ENCODE results near the gene CNGB1. TPM values are rescaled to one million over a fixed set of nuclear protein-coding genes. Genes with fewer than 3 reads are reported as not detected.
"Not testable (repeated sequence)": the region's sequence is repeated elsewhere in the genome, so short reads cannot be mapped to it uniquely, and the experiment has no call there.

CNGB1 gene
- not detected in 2 replicates for total RNA-seq (2014; rRNA removed; shearing (Covaris generic))

GRCh38 chr16:57970970-57971369, at the start of gene CNGB1:
Gene CNGB1, minus strand, starts transcription at chr16:57971128. Its CDS starts 3,842 bp downstream, at chr16:57967286.
- Histone ChIP-seq H3K4me1 (no peaks in the 10 kb centered on the region), H3K27ac (no peak within 1 kb of the TSS), H3K27me3 (peaks cover 19% of the 10 kb centered on the region), H3K36me3 (no peaks in the 10 kb centered on the region), H3K4me3 (no peak within 1 kb of the TSS), H3K9me3 (replicated peaks) (no peaks in the 10 kb centered on the region)
- no peak for DNase-seq

DNA sequence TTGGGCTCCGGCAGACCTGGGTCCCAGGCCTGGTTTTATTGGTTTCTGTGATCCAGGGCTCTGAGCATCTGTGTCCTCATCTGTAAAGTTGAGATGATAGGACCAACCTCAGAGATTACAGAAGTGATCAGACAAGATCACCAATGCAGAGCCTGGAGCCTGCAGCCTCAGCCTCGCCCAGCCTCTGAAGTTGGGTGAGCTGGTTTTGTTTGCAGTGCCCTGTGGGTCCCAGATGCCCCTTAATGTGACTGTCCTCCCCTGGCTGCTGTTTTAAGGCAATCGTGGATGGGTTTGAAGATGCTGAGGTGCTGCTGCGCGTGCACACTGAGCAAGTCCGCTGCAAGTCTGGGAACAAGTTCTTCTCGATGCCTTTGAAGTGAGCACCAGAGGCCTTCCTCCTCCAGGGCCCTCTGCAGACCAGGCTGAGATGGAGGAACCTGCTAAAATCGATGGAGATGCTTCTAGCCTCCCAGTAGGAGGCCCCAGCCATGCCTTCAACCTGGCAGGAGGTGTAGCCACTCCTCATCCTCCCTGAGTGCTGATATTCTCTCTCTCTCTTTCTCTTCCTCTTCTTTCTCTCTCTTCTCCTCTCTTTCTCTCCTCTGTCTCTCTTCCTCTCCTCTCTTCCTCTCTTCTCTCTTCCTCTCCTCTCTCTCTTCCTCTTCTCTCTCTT, 49.1 kb upstream of the CNGB1 start:
- H3K4me1 ChIP-seq, result peaks cover 19% of the 10 kb centered on the region
- no peaks in the 10 kb centered on the region; the same call in 1 of the 2 replicates for H3K36me3 ChIP-seq
- no peak overlapping the region for H3K27ac ChIP-seq
- H3K27me3 ChIP-seq, result peaks cover 17% of the 10 kb centered on the region
- DNase-seq, result no peak
- H3K4me3 ChIP-seq, result no peak overlapping the region
- no peaks in the 10 kb centered on the region for H3K9me3 ChIP-seq (replicated peaks)

DNA sequence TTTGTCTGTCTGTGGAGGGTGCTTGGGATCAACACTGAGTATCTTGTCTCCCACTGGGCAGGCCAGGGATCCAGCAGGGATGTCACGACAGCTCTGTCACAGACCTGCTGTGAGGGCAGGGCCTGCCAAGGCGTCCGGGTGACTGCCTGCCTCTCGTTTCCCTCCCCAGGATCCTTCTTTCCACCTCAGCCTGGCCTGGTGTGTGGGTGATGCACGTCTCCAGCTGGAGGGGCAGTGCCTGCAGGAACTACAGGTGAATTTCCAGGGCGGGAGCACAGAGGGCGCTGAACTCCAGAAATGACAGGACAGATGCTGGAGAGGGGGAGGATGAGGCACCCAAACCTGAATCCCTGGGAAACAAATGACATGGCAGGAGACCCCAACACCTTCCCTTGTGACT, 47.9 kb upstream of the CNGB1 start:
- H3K36me3 ChIP-seq, result no peaks in the 10 kb centered on the region; the same call in 1 of the 2 replicates
- no peaks in the 10 kb centered on the region for H3K9me3 ChIP-seq (replicated peaks)
- peaks cover 6% of the 10 kb centered on the region for H3K27me3 ChIP-seq
- DNase-seq, result no peak
- H3K4me1 ChIP-seq, result peaks cover 15% of the 10 kb centered on the region
- H3K4me3 ChIP-seq, result no peak overlapping the region
- no peak overlapping the region for H3K27ac ChIP-seq

DNA sequence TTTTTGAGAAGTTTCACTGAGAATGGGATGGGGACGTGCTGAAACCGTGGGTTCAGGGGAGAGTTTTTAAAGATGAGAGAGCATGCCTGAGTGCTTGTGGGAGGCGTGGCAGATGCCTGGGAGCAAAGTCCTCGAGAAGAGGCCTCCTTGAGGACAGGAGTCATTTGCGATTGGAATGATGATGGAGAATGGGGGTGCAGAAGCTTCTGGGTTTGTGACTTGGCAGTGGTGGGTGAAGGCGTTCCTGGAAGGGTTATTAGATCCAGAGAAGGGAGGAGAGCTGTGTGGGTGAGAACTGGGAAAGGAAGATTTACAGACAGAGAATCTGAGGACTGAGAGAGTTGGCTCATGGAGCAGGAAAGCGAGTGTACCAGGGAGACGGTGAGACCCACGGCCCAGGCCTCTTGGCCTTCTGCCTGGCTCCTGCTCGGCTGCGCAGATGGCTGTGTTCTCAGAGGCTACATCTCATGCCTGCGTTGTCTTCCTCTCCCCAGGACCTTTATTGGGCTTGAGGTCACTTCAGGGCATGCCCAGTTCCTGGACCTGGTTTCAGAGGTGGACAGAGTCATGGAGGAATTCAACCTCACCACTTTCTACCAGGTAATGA, 46.0 kb upstream of the CNGB1 start:
- H3K27ac ChIP-seq, result no peak overlapping the region

GRCh38 chr16:58013201-58013956, 42.5 kb upstream of the CNGB1 start:
- no peaks in the 10 kb centered on the region for H3K27me3 ChIP-seq
- DNase-seq, result no peak
- no peak overlapping the region for H3K4me3 ChIP-seq
- H3K9me3 ChIP-seq (replicated peaks), result no peaks in the 10 kb centered on the region
- no peaks in the 10 kb centered on the region for H3K4me1 ChIP-seq
- no peak overlapping the region for H3K27ac ChIP-seq
- H3K36me3 ChIP-seq, result peaks cover 19% of the 10 kb centered on the region

More for the DNA sequence above, 46.0 kb upstream of the CNGB1 start:
- DNase-seq, result no peak
- no peaks in the 10 kb centered on the region for H3K27me3 ChIP-seq
- no peak overlapping the region for H3K4me3 ChIP-seq
- H3K36me3 ChIP-seq, result no peaks in the 10 kb centered on the region; the same call in none of the 2 replicates
- H3K9me3 ChIP-seq (replicated peaks), result no peaks in the 10 kb centered on the region
- H3K4me1 ChIP-seq, result peaks cover under 1% of the 10 kb centered on the region; the same call in 1 of the 2 replicates

DNA sequence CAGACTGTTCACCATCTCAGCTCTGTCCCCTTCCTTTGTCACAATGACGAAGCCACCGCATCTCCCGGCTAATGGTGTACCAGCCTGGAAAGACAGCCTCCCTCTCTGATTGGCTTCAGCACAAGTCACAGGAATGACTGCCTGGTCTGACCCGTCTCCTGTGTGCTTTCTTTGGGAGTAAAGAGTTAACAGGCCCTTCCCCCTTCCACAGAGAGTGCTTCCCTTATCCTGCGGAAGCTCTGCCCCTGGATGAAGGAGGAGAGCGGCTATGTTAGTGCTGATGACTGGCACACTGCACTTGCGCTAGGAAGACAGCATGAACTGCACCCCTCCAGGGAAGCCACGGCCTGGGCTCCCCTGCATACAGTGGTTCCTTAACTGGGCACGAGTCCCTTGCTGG, 41.6 kb upstream of the CNGB1 start:
- no peaks in the 10 kb centered on the region for H3K4me1 ChIP-seq
- peaks cover 22% of the 10 kb centered on the region for H3K36me3 ChIP-seq
- H3K27me3 ChIP-seq, result no peaks in the 10 kb centered on the region
- H3K9me3 ChIP-seq (replicated peaks), result no peaks in the 10 kb centered on the region
- H3K27ac ChIP-seq, result no peak overlapping the region
- DNase-seq, result no peak
- no peak overlapping the region for H3K4me3 ChIP-seq

DNA sequence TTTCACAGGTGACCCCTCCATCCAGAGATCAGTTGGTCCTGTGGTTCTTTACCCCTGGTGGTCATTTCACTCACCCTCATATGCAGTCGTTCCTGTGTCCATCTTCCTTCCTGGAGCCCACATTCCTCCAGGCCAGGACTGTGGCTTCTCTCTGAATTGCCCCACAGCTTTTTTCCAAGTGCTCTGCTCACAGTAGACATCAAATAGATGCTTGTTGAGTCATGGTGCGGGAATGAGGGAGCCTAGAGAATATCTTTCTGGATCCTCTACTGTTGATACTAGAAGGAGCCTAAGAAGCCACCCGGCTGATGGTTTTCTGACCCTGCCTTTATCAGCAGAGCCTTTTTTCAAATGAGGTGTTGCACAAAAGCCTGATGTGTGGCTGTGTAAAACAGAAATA, 40.7 kb upstream of the CNGB1 start:
- Histone ChIP-seq H3K27me3 (no peaks in the 10 kb centered on the region), H3K27ac (no peak overlapping the region), H3K4me3 (no peak overlapping the region), H3K36me3 (peaks cover 27% of the 10 kb centered on the region), H3K9me3 (replicated peaks) (no peaks in the 10 kb centered on the region), H3K4me1 (no peaks in the 10 kb centered on the region)
- DNase-seq, result no peak

DNA sequence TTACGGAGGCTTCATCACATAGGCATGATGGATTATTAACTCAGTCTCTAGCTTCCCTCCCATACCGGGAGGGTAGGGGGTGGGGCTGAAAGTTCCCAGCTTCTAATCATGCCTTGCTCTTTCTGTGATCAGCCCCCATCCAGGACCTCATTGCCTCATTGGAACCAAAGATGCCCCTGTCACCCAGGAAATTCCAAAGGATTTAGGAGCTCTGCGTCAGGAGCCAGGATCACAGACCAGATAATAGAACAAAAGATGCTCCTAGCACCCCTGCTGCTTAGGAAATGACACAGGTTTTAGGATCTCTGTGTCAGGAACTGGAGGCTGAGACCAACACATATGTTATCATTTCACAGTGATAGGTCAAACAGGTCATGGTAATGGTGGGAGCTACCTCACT, 40.0 kb upstream of the CNGB1 start:
- Histone ChIP-seq H3K27ac (no peak overlapping the region), H3K4me1 (no peaks in the 10 kb centered on the region), H3K36me3 (peaks cover 30% of the 10 kb centered on the region), H3K27me3 (no peaks in the 10 kb centered on the region), H3K9me3 (replicated peaks) (no peaks in the 10 kb centered on the region), H3K4me3 (no peak overlapping the region)
- DNase-seq, result no peak

- H3K9me3 ChIP-seq (replicated peaks), result no peaks in the 10 kb centered on the region
- H3K27me3 ChIP-seq, result no peaks in the 10 kb centered on the region
- peaks cover 34% of the 10 kb centered on the region for H3K36me3 ChIP-seq
- H3K4me1 ChIP-seq, result no peaks in the 10 kb centered on the region
- no peak overlapping the region for H3K4me3 ChIP-seq
- no peak overlapping the region for H3K27ac ChIP-seq
- no peak for DNase-seq
Measured at GRCh38 chr16:58009856-58010416, 39.0 kb upstream of the CNGB1 start.

- not testable (repeated sequence) for DNase-seq; H3K9me3 ChIP-seq (replicated peaks)
- H3K36me3 ChIP-seq, result peaks cover 20% of the 10 kb centered on the region
Measured at GRCh38 chr16:58004736-58005135, 33.8 kb upstream of the CNGB1 start.

DNA sequence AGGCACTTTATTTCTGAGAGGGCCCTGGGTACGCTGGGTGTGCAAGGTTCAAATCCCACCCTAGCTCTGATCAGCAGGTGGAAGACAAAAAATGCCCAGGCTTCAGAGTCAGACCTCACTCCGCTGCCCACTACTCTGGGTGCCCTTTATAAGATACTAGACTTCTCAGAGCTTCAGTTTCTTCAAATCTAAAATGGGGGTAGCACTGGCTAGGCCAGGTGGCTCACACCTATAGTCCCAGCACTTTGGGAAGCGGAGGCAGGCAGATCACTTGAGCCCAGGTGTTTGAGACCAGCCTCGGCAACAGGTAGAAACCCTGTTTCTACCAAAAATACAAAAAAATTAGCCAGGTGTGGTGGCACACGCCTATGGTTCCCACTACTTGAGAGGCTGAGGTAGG, 32.0 kb upstream of the CNGB1 start:
- no peaks in the 10 kb centered on the region for H3K9me3 ChIP-seq (replicated peaks)
- H3K4me3 ChIP-seq, result no peak overlapping the region
- H3K27me3 ChIP-seq, result no peaks in the 10 kb centered on the region
- H3K27ac ChIP-seq, result no peak overlapping the region
- DNase-seq, result no peak
- peaks cover 13% of the 10 kb centered on the region for H3K36me3 ChIP-seq
- no peaks in the 10 kb centered on the region for H3K4me1 ChIP-seq

More at GRCh38 chr16:58004736-58005135, 33.8 kb upstream of the CNGB1 start:
- not testable (repeated sequence) for H3K4me3 ChIP-seq, H3K27ac ChIP-seq, H3K4me1 ChIP-seq, H3K27me3 ChIP-seq

DNA sequence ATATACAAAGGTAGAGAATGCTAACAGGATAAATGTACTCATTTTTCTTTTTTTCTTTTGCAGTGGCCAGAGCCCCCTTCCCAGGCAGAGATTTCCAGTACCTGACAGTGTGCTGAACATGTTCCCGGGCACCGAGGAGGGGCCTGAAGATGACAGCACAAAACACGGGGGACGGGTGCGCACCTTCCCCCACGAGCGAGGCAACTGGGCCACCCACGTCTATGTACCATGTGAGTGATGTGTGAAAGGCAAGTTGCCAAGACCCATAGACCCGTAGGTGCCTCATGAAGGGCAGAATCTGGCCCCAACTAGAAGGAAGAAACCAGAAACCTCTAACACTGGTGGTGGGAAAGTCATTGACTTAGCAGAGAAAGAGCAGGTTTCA, 31.5 kb upstream of the CNGB1 start:
- Histone ChIP-seq H3K4me3 (no peak overlapping the region), H3K27ac (no peak overlapping the region), H3K9me3 (replicated peaks) (no peaks in the 10 kb centered on the region), H3K36me3 (peaks cover 12% of the 10 kb centered on the region), H3K27me3 (no peaks in the 10 kb centered on the region), H3K4me1 (no peaks in the 10 kb centered on the region)
- DNase-seq, result no peak

DNA sequence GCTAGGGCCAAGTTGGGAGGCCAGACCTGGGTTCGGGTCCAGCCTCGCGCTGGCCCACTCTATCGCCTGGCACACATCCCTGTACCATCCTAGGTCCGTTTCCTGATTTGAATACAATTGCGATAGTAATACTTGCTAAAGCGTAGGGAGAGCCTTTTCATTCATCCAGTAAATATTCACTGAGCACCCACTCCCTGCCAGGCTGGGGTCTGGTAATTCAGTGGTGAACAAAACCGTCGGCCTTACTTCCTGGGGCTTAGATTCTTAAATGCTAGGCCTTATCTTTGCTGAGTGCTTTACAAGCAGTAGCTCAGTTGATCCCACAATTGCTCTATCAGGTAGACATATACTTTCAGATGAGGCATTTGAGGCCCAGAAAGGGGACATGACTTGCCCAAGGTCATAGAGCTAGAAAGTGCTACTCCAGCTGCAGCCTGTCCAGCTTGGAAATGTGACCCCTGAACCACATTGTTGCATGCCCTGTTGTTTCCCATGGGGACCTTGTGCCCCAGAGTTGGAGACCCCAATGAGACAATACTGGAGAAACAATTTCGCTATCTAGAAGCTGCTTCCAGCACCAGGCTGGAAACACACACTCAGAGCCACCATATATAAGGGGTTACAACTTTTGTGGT, 31.0 kb upstream of the CNGB1 start:
- Histone ChIP-seq H3K9me3 (replicated peaks) (no peaks in the 10 kb centered on the region), H3K4me3 (peak overlapping the region; percentile 64), H3K4me1 (no peaks in the 10 kb centered on the region), H3K27me3 (no peaks in the 10 kb centered on the region), H3K27ac (no peak overlapping the region), H3K36me3 (peaks cover 10% of the 10 kb centered on the region)
- no peak for DNase-seq
